SKM-1 treated with dmso at 0.1 percent for 144 hours (cell line): Measurements from ENCODE around the gene RREB1.

Source experiments
- DNase-seq: peaks from one replicate; lab custom pipeline; 2025; ENCODE audit not compliant: unreplicated experiment; lab: John Stamatoyannopoulos, UW

The RREB1 gene

GRCh38 chr6:7282097-7282906, 174.5 kb downstream of the RREB1 start:
- DNase-seq: no peak

- DNase-seq: no peak
These were observed 175.9 kb downstream of the RREB1 start for GRCh38 chr6:7283676-7284075.

- DNase-seq: no peak
These were observed 177.7 kb downstream of the RREB1 start for GRCh38 chr6:7285416-7285815.

GRCh38 chr6:7290079-7290478, 182.3 kb downstream of the RREB1 start:
- no peak for DNase-seq

GRCh38 chr6:7292596-7293255, 185.0 kb downstream of the RREB1 start:
- DNase-seq: no peak

GRCh38 chr6:7295916-7296315, 188.2 kb downstream of the RREB1 start:
- DNase-seq: no peak

- no peak for DNase-seq
These were observed 188.8 kb downstream of the RREB1 start for GRCh38 chr6:7296602-7297001.

GRCh38 chr6:7298113-7298512, 190.4 kb downstream of the RREB1 start:
- DNase-seq: no peak

GRCh38 chr6:7300926-7301325, 193.2 kb downstream of the RREB1 start:
- DNase-seq: no peak
